ENCODE measurements around the gene NACA2.

Gene NACA2

GRCh38 chr17:61584866-61585265 is 6.2 kb downstream of the NACA2 start:
- TF ChIP-seq ZFX (IDR thresholded peaks at IDR 0.05; ENCODE audit: borderline replicate concordance): no peak
- H3K27ac ChIP-seq: no peak overlapping the region

DNA sequence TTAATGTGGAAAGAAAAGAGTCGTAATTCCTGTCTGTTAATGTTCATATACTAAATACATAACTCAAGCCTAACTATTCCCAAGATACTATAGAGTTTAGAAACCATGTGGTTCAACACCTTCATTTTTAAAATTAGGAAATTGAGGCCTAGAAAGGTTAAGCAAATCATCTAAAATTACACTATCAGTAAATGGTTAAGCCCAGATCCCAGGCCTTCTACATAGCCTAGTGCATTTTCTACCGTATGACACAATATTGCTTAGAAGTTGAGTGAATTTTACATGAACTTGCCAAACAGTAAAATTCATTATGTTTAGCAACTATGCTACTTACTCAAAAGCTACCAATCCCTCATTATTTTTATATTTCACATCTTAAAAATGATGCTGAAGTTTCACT is 6.8 kb downstream of the NACA2 start:
- no peak for TF ChIP-seq ZFX (IDR thresholded peaks at IDR 0.05; ENCODE audit: borderline replicate concordance)
- TF ChIP-seq, protein P1, sequence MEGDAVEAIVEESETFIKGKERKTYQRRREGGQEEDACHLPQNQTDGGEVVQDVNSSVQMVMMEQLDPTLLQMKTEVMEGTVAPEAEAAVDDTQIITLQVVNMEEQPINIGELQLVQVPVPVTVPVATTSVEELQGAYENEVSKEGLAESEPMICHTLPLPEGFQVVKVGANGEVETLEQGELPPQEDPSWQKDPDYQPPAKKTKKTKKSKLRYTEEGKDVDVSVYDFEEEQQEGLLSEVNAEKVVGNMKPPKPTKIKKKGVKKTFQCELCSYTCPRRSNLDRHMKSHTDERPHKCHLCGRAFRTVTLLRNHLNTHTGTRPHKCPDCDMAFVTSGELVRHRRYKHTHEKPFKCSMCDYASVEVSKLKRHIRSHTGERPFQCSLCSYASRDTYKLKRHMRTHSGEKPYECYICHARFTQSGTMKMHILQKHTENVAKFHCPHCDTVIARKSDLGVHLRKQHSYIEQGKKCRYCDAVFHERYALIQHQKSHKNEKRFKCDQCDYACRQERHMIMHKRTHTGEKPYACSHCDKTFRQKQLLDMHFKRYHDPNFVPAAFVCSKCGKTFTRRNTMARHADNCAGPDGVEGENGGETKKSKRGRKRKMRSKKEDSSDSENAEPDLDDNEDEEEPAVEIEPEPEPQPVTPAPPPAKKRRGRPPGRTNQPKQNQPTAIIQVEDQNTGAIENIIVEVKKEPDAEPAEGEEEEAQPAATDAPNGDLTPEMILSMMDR (IDR thresholded peaks at IDR 0.05): no peak
- no peak overlapping the region for H3K27ac ChIP-seq

GRCh38 chr17:61583660-61584264 is 7.3 kb downstream of the NACA2 start:
- TF ChIP-seq, protein P1 (IDR thresholded peaks at IDR 0.05): no peak
- no peak for TF ChIP-seq ZFX (IDR thresholded peaks at IDR 0.05; ENCODE audit: borderline replicate concordance)
- H3K27ac ChIP-seq: no peak overlapping the region

DNA sequence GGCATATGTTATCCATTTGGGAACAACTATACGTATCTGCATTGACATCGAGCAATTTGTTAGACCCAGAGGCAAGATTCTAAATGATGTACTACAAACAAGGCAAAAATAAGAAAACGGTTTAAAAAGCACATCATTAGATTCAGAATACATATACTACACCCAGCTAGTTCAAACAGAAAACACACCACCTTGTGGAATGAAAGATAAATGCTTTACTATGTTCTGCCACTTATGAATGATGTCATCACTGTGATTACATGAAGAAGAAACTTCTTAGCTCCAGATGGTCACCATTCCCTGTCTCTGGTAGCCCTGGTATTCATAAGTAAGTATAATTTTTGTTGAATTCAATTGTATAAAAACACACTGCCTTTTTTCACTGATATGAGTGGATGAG is 7.8 kb downstream of the NACA2 start:
- H3K27ac ChIP-seq: peak overlapping the region; percentile 23
- TF ChIP-seq ZFX (IDR thresholded peaks at IDR 0.05; ENCODE audit: borderline replicate concordance): no peak
- TF ChIP-seq, protein P1 (IDR thresholded peaks at IDR 0.05): peak; percentile 75

GRCh38 chr17:61582593-61582992 is 8.4 kb downstream of the NACA2 start:
- no peak for TF ChIP-seq ZFX (IDR thresholded peaks at IDR 0.05; ENCODE audit: borderline replicate concordance)
- TF ChIP-seq, protein P1 (IDR thresholded peaks at IDR 0.05): no peak
- H3K27ac ChIP-seq: peak overlapping the region; percentile 23

DNA sequence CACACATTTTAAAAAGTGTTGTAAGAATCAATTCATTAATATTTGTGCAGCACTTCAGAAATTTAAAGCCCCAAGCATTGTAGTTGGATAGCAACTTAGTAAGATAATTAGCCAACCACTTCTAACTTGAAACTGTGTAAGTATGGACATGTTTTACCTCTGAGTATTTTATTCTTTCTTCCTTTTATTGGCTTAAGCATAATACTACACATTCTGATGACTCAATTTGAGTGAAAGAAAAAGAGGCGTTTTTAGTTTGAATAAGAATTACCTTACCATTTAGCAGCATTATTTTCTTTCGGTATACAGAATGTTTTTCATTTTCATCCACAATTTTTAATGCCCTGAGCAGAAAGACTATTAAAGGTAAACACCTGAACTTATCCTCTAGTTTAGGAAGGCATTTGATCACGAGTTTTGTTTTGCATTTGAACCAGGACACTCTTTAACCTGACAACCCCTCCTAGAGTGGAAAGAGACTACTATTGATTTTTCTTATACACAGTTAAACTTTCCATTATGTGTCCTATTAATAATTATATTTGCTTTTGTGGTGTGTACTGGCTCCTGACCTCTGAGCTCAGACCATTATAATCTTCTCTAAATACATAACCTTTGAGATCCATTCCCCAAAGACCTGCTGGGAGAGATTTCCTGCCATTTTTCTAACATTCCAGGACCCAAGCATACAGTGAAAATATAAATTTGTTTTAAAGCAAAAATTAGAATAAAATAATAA is 9.2 kb downstream of the NACA2 start:
- TF ChIP-seq ZFX (IDR thresholded peaks at IDR 0.05; ENCODE audit: borderline replicate concordance): no peak
- TF ChIP-seq, protein P1 (IDR thresholded peaks at IDR 0.05): no peak
- H3K27ac ChIP-seq: peak overlapping the region; percentile 23

- no peak overlapping the region for H3K27ac ChIP-seq
- TF ChIP-seq ZFX (IDR thresholded peaks at IDR 0.05; ENCODE audit: borderline replicate concordance): no peak
- TF ChIP-seq, protein P1 (IDR thresholded peaks at IDR 0.05): no peak
Observed at GRCh38 chr17:61580502-61580901, 10.5 kb downstream of the NACA2 start.
